HEK293T (cell line): ENCODE measurements around the gene TMBIM6.

Experiments used
- CTCF ChIA-PET: fragments of 350-600 bp; formaldehyde crosslinking; extraction: SDS; loops from one replicate; lab custom pipeline; 2021; ENCODE audit warnings: antibody characterized with exemption, inconsistent platforms; lab: Yijun Ruan, JAX
- POLR2A ChIA-PET: fragments of 350-600 bp; formaldehyde crosslinking; extraction: SDS; loops from one replicate; lab custom pipeline; 2020; ENCODE audit warnings: antibody characterized with exemption, inconsistent platforms; lab: Yijun Ruan, JAX
- DNase-seq: peaks from one replicate; pipeline ENCODE4 v3.0.0; 2012; ENCODE audit warnings: mixed read lengths; ENCODE audit errors: extremely low spot score
- ARNT ChIP-seq: fragments of 450-650 bp; IDR thresholded peaks from 2 replicates; pipeline ENCODE4 v1.6.1; 2017; ENCODE audit warnings: mild to moderate bottlenecking
- BHLHE40 ChIP-seq: fragments of 450-650 bp; IDR thresholded peaks from 2 replicates; pipeline ENCODE4 v1.6.1; 2016; ENCODE audit warnings: mild to moderate bottlenecking, moderate library complexity, borderline replicate concordance
- CTBP1 ChIP-seq: fragments of 450-650 bp; IDR thresholded peaks from 2 replicates; pipeline ENCODE4 v1.6.1; 2016; ENCODE audit warnings: borderline replicate concordance
- ELF4 ChIP-seq: fragments of 450-650 bp; IDR thresholded peaks from 2 replicates; pipeline ENCODE4 v1.6.1; 2017; ENCODE audit warnings: antibody characterized with exemption
- FOXA1 ChIP-seq: fragments of 450-650 bp; IDR thresholded peaks from 2 replicates; pipeline ENCODE4 v1.6.1; 2016; ENCODE audit warnings: mild to moderate bottlenecking
- FOXK2 ChIP-seq: fragments of 450-650 bp; IDR thresholded peaks from 2 replicates; pipeline ENCODE4 v1.6.1; 2016; ENCODE audit warnings: mild to moderate bottlenecking
- FOXM1 ChIP-seq: fragments of 450-650 bp; IDR thresholded peaks from 2 replicates; pipeline ENCODE4 v1.6.1; 2017; ENCODE audit warnings: mild to moderate bottlenecking, borderline replicate concordance
- HDGF ChIP-seq: fragments of 450-650 bp; IDR thresholded peaks from 2 replicates; pipeline ENCODE4 v1.6.1; 2017; ENCODE audit warnings: antibody characterized with exemption, borderline replicate concordance
- L3MBTL2 ChIP-seq: fragments of 450-650 bp; conservative IDR thresholded peaks from 2 replicates; pipeline ENCODE4 v1.6.1; 2016; ENCODE audit warnings: mild to moderate bottlenecking
- LEF1 ChIP-seq: fragments of 450-650 bp; IDR thresholded peaks from 2 replicates; pipeline ENCODE4 v1.6.1; 2017; ENCODE audit warnings: mild to moderate bottlenecking, borderline replicate concordance
- NFRKB ChIP-seq: fragments of 450-650 bp; IDR thresholded peaks from 2 replicates; pipeline ENCODE4 v1.6.1; 2016; ENCODE audit warnings: mild to moderate bottlenecking, moderate library complexity
- SP1 ChIP-seq: fragments of 450-650 bp; IDR thresholded peaks from 2 replicates; pipeline ENCODE4 v1.6.1; 2017
- SUZ12 ChIP-seq: fragments of 450-650 bp; IDR thresholded peaks from 2 replicates; pipeline ENCODE4 v1.6.1; 2016; ENCODE audit warnings: mild to moderate bottlenecking
- TARDBP ChIP-seq: fragments of 450-650 bp; IDR thresholded peaks from 2 replicates; pipeline ENCODE4 v1.6.1; 2016
- ZNF384 ChIP-seq: fragments of 450-650 bp; IDR thresholded peaks from 2 replicates; pipeline ENCODE4 v1.6.1; 2016
- TF ChIP-seq, protein P1 (sequence below): fragments of 450-650 bp; IDR thresholded peaks from 2 replicates; pipeline ENCODE4 v1.6.1; 2016

Gene TMBIM6

DNA sequence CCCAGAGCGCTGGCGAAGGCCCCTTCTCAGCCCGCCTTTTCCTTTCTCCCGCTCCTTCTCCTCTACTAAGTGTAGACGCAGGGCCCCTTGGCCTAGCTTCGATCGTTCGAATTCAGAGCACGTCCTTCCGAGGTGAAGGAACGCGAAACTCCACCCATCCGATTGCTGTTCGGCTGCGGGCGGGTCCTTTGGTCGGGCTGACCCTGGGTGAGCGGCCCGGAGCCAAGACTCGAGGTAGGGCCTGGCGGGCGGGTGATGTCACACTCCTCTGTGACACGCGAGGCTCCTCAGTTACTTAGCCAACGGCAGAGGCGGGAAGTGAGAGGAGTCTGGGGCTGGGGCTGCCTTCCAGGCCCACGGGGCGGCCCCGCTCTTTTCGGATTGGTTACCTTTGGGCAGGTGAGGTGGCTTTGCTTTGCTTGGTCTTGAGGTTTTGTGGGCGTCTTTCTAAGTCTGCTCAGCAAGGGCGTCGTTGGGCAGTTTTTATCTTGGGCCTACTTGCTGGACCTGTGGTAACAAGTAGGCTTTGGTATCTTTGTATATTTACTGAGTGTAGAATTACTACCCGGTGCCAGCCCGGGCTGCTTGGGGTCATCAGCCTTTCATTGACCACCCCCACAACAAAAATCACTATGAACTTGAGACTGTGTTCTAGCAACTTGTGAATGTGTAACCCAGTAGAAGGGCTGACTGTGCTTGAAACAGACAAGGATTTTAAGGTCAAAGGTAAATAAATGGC is 694 bp downstream of the TMBIM6 start:
- ChIA-PET CTCF (interaction anchor here (0.6 to 1.8 kb wide), 33 partner anchors 7 to 478 kb away, joined by 3 to 8 read pairs (median 4); partner anchors contain the start of gene NCKAP5L), POLR2A (interaction anchor here (0.6 to 1.9 kb wide), 49 partner anchors 8 to 631 kb away, joined by 3 to 19 read pairs (median 4); partner anchors contain the start of genes BCDIN3D, FMNL3, NCKAP5L and RACGAP1)
- TF ChIP-seq LEF1 (no peak), FOXK2 (no peak), BHLHE40 (no peak), FOXM1 (no peak), L3MBTL2 (peak; percentile 63; the same call in 1 of the 2 replicates), SUZ12 (no peak), NFRKB (no peak)
- peak; percentile 62 for DNase-seq

DNA sequence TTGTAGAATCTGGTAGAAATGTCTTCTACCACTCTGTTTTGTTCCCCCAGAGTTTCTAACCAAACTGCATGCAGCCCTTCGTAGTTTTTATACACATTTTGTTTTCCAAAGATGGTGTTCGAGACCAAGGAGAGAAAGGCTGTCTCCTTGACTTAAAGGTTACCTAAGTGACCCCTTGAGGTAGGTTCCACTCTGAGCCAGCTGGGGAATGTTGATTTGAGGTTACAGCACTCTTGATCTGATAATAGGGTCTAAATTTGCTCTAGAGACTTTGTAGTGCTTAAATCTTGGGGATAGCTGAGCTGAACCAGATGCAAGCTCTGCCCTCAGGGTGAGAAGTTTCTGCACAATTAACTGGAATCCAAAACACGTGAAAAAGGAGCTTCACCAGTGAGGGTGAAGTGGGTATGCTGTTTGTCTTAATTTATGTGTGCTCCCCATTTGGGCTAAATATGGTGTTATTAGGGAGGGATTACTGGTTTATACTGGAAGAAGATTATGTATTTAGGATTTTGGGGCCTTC is 3.1 kb downstream of the TMBIM6 start:
- no peak for DNase-seq
- ChIA-PET POLR2A (no interaction called here), CTCF (no interaction called here)
- TF ChIP-seq ZNF384 (no peak), SUZ12 (no peak), ARNT (no peak), FOXK2 (no peak), FOXM1 (no peak), TARDBP (no peak), LEF1 (no peak), CTBP1 (no peak), NFRKB (no peak), HDGF (no peak), SP1 (no peak), BHLHE40 (no peak), ELF4 (no peak), L3MBTL2 (no peak), FOXA1 (no peak)
- TF ChIP-seq, protein P1, sequence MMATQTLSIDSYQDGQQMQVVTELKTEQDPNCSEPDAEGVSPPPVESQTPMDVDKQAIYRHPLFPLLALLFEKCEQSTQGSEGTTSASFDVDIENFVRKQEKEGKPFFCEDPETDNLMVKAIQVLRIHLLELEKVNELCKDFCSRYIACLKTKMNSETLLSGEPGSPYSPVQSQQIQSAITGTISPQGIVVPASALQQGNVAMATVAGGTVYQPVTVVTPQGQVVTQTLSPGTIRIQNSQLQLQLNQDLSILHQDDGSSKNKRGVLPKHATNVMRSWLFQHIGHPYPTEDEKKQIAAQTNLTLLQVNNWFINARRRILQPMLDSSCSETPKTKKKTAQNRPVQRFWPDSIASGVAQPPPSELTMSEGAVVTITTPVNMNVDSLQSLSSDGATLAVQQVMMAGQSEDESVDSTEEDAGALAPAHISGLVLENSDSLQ, result no peak

DNA sequence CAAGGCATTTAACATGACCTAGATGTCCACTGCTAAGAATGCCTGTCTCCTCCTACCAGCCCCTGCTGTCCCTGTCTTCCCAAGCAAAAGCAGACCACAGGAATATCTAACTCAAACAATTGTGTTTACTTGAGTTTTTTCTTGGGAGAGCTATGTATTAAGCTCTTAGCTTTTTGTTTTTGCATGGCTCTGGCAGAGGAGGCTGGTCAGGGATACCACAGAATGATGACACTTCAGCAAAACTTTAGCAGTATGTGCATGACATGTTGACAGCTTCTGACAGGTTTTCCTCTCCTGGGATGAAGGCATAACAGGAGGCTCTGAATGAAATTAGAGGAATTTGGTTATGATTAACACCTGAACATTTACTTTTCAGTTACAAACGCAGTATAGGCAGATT is 6.9 kb downstream of the TMBIM6 start:
- POLR2A ChIA-PET, result no interaction called here
- CTCF ChIA-PET, result interaction anchor here (0.9 to 1.2 kb wide), 3 partner anchors 15 to 113 kb away, joined by 3 read pairs; no protein-coding TSS in a partner anchor
- no peak for DNase-seq
- TF ChIP-seq FOXA1 (no peak), SP1 (no peak), L3MBTL2 (no peak), ELF4 (no peak), FOXM1 (no peak), LEF1 (no peak), TARDBP (no peak), SUZ12 (no peak)
- TF ChIP-seq, protein P1, result no peak

DNA sequence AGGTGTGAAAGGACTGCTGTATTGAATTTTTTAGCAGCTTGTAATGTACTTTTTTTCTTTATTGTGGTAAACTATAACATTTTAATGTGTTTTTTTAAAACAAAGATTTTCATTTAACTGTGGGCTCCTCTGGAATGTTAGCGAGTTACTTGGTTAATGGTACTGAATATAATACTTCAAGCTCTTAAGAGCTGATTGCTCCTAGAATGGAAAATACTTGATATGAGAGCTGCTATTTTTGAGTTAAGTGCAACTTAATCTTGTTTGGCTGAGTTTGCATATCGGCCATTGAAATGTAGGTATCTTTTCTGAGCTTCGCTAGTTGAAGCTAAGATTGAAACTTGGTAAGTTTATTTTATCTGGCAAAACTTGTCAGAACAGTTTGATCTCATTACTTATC is 7.4 kb downstream of the TMBIM6 start:
- TF ChIP-seq SP1 (no peak), FOXK2 (no peak), ELF4 (no peak), TARDBP (no peak), ARNT (no peak)
- TF ChIP-seq, protein P1, result no peak
- DNase-seq, result no peak
- ChIA-PET POLR2A (interaction anchor here (1.1 kb wide), 1 partner anchor 79 kb away, joined by 4 read pairs; the partner anchor contains the start of gene NCKAP5L), CTCF (interaction anchor here (0.8 to 1.2 kb wide), 5 partner anchors 7 to 113 kb away, joined by 3 to 6 read pairs (median 3); partner anchors contain the start of gene TMBIM6)

DNA sequence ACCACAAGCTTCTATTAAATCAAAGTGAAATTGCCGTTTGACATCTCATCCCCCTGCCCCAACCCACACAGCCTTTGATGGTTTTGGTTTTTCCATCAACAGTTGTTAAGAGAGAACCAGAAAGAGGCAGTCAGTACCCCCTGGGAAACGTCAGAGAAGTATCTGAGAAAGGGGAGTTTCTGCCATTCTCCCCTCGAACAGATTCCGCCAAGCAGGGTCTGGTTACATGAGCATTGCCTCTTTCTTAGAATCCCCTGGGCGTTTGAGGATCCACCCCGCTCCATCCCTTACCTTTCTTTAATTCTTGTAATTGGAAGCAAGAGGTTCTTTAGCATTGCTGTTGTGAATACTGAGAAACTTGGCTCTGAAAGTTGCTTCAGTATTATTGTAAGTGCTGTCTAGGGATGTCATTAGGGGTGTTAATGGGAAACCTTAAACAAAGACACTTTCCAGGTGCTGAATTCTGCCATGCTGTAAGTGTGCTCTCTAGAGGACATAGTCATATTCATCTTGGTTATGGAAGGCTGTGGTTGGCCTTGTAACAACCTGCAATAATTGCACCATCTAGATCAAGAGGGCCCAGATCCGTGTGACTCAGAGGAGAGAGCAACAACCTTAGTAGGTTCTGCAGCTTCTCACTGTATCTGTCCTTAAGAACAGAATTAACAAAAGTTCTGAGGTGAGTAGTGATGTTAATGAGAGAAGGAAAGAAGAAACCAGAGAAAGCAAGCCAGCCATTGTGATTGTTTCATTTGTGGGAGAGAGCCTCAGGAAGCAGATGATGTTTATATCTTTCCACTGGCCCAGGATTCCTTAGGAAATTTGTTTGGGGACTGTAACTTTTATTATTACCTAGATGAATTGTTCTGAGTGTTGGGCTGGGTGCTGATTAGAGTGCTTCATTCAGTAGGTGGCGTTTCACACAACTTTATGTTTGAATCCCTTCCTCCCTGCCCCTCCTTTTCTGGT is 9.0 kb downstream of the TMBIM6 start:
- POLR2A ChIA-PET, result interaction anchor here (1.1 to 1.2 kb wide), 2 partner anchors 9 to 78 kb away, joined by 4 to 9 read pairs; partner anchors contain the start of genes NCKAP5L and TMBIM6
- DNase-seq, result no peak
- TF ChIP-seq ZNF384 (no peak), SUZ12 (no peak), L3MBTL2 (no peak), BHLHE40 (no peak), HDGF (no peak), ELF4 (no peak), FOXA1 (no peak), LEF1 (no peak), TARDBP (no peak), NFRKB (no peak), ARNT (no peak), FOXK2 (no peak), FOXM1 (no peak), SP1 (no peak), CTBP1 (no peak)
- TF ChIP-seq, protein P1, result no peak
- CTCF ChIA-PET, result interaction anchor here (0.7 to 1.1 kb wide), 2 partner anchors 9 to 103 kb away, joined by 3 to 6 read pairs; partner anchors contain the start of gene TMBIM6
